H1 (cell line): Measurements from ENCODE around the gene GIT1. TPM values are rescaled to one million over a fixed set of nuclear protein-coding genes. Genes with fewer than 3 reads are reported as not detected.

Experiments used
- CTCF ChIA-PET: fragments of 300-600 bp; sonication (Branson Sonifier 250); formaldehyde crosslinking; loops from one replicate; lab custom pipeline; 2021; ENCODE audit not compliant: partially characterized antibody; lab: Charles Lee
- POLR2A ChIA-PET: fragments of 300-600 bp; sonication (Branson Sonifier 250); formaldehyde crosslinking; loops from one replicate; lab custom pipeline; 2021; ENCODE audit warnings: inconsistent platforms; ENCODE audit not compliant: partially characterized antibody; lab: Charles Lee
- DNase-seq, 2 experiments: peaks; one replicate each; pipeline versions ENCODE4 v3.0.0 to v3.0.0-alpha.2; 2010 to 2022; ENCODE audit warnings: low spot score in 2 of 2, low read depth in 1 of 2, mixed read lengths in 1 of 2
- FAIRE-seq: peaks from 2 replicates; lab custom pipeline; 2011; peaks lifted over from hg19 to GRCh38; lab: Jason Lieb, UNC
- H2AFZ ChIP-seq: 2 replicates; pipeline ENCODE4 v1.8.1; 2012; ENCODE audit warnings: low read length, inconsistent platforms
- H2AK5ac ChIP-seq: 2 replicates; pipeline ENCODE4 v1.6.1; 2013; ENCODE audit warnings: low read depth, low read length
- H2BK120ac ChIP-seq: replicated peaks from 2 replicates; pipeline ENCODE3; 2013; ENCODE audit warnings: low read depth, low read length, inconsistent platforms
- H2BK12ac ChIP-seq: 2 replicates; pipeline ENCODE4 v1.6.1; 2013; ENCODE audit warnings: low read depth, low read length
- H2BK15ac ChIP-seq: 2 replicates; pipeline ENCODE4 v1.6.1; 2013; ENCODE audit warnings: low read length
- H2BK20ac ChIP-seq: 2 replicates; pipeline ENCODE4 v1.6.1; 2013; ENCODE audit warnings: low read length
- H2BK5ac ChIP-seq: 2 replicates; pipeline ENCODE4 v1.6.1; 2013; ENCODE audit warnings: low read depth, low read length
- H3K14ac ChIP-seq: 2 replicates; pipeline ENCODE4 v1.6.1; 2013; ENCODE audit warnings: inconsistent platforms; ENCODE audit not compliant: insufficient read length
- H3K18ac ChIP-seq: 2 replicates; pipeline ENCODE4 v1.6.1; 2013; ENCODE audit warnings: low read length; ENCODE audit errors: extremely low read depth
- H3K23ac ChIP-seq: 2 replicates; pipeline ENCODE4 v1.6.1; 2013; ENCODE audit warnings: inconsistent platforms; ENCODE audit not compliant: insufficient read length
- H3K23me2 ChIP-seq: 2 replicates; pipeline ENCODE4 v1.6.1; 2013; ENCODE audit warnings: low read depth, low read length
- H3K27ac ChIP-seq: 2 replicates; pipeline ENCODE4 v1.6.1; 2011; ENCODE audit warnings: low read depth, low read length, inconsistent platforms
- H3K27me3 ChIP-seq, 4 experiments: replicated peaks in 1 of 4; 1 replicate in 1 of 4; 2 replicates in 3 of 4; pipeline versions ENCODE4 v1.6.1 to v1.8.1; 2011 to 2013; ENCODE audit warnings: low read length in 3 of 4, mild to moderate bottlenecking in 3 of 4, inconsistent platforms in 2 of 4, mixed read lengths in 2 of 4, moderate library complexity in 1 of 4; ENCODE audit not compliant: control insufficient read depth in 3 of 4, insufficient read depth in 3 of 4; ENCODE audit errors: extremely low read depth in 1 of 4
- H3K36me3 ChIP-seq, 4 experiments: 2 replicates each; pipeline versions ENCODE4 v1.6.1 to v1.8.1; 2011 to 2013; ENCODE audit warnings: mild to moderate bottlenecking in 4 of 4, low read length in 3 of 4, moderate library complexity in 2 of 4, control low read depth in 1 of 4, inconsistent platforms in 1 of 4; ENCODE audit not compliant: insufficient read depth in 4 of 4, control insufficient read depth in 2 of 4
- H3K4ac ChIP-seq: replicated peaks from 2 replicates; pipeline ENCODE3; 2013; ENCODE audit warnings: low read length, low read depth, mixed read lengths, inconsistent platforms; ENCODE audit not compliant: insufficient read length
- H3K4me1 ChIP-seq, 4 experiments: replicated peaks in 1 of 4; 1 replicate in 1 of 4; 2 replicates in 3 of 4; pipeline versions ENCODE4 v1.6.1 to v1.8.1; 2011 to 2013; ENCODE audit warnings: low read length in 3 of 4, inconsistent platforms in 2 of 4, mixed read lengths in 1 of 4; ENCODE audit not compliant: insufficient read depth in 4 of 4, control insufficient read depth in 3 of 4
- H3K4me2 ChIP-seq, 2 experiments: 2 replicates each; pipeline versions ENCODE4 v1.6.1 to v1.8.1; 2011 to 2013; ENCODE audit warnings: low read depth in 2 of 2, low read length in 2 of 2, control low read depth in 1 of 2, inconsistent platforms in 1 of 2, mild to moderate bottlenecking in 1 of 2; ENCODE audit not compliant: insufficient read depth in 1 of 2
- H3K4me3 ChIP-seq, 4 experiments: fragments of 200-600, 300-600 bp in 1 of 4; sonication (generic), shearing (Covaris generic), sonication (Bioruptor Twin) in 1 of 4; 2 replicates each; pipeline versions ENCODE4 v1.5.1 to v1.8.1; 2011 to 2016; ENCODE audit warnings: low read length in 4 of 4, low read depth in 3 of 4, control low read depth in 2 of 4, inconsistent platforms in 2 of 4, mild to moderate bottlenecking in 2 of 4, mixed read lengths in 1 of 4, moderate library complexity in 1 of 4; ENCODE audit not compliant: insufficient read depth in 2 of 4; ENCODE audit errors: extremely low read depth in 1 of 4
- H3K56ac ChIP-seq: replicated peaks from 2 replicates; pipeline ENCODE3; 2013; ENCODE audit warnings: low read depth, mild to moderate bottlenecking, mixed read lengths, low read length, inconsistent platforms; ENCODE audit not compliant: insufficient read length
- H3K79me1 ChIP-seq: 2 replicates; pipeline ENCODE4 v1.6.1; 2013; ENCODE audit warnings: low read depth, low read length, control low read depth
- H3K79me2 ChIP-seq, 2 experiments: 2 replicates each; pipeline versions ENCODE4 v1.6.1 to v1.8.1; 2012 to 2013; ENCODE audit warnings: low read length in 2 of 2, mild to moderate bottlenecking in 2 of 2, inconsistent platforms in 1 of 2; ENCODE audit not compliant: insufficient read depth in 2 of 2, control insufficient read depth in 1 of 2
- H3K9ac ChIP-seq, 4 experiments: replicated peaks in 1 of 4; 1 replicate in 1 of 4; 2 replicates in 3 of 4; pipeline versions ENCODE4 v1.6.1 to v1.8.1; 2011 to 2013; ENCODE audit warnings: low read depth in 3 of 4, low read length in 3 of 4, control low read depth in 2 of 4, mild to moderate bottlenecking in 2 of 4, moderate library complexity in 2 of 4, inconsistent platforms in 1 of 4; ENCODE audit errors: extremely low read depth in 1 of 4
- H3K9me3 ChIP-seq, 2 experiments: 2 replicates each; pipeline versions ENCODE4 v1.6.1 to v1.8.1; 2012 to 2013; ENCODE audit warnings: mild to moderate bottlenecking in 2 of 2, moderate library complexity in 2 of 2, control low read depth in 1 of 2, inconsistent platforms in 1 of 2, low read depth in 1 of 2, low read length in 1 of 2, mixed read lengths in 1 of 2; ENCODE audit not compliant: insufficient read depth in 2 of 2
- H4K20me1 ChIP-seq, 2 experiments: replicated peaks in 1 of 2; 2 replicates each; pipeline versions ENCODE3 to v1.8.1; 2011 to 2013; ENCODE audit warnings: inconsistent platforms in 2 of 2, low read length in 2 of 2, mild to moderate bottlenecking in 1 of 2; ENCODE audit not compliant: insufficient read depth in 2 of 2, control insufficient read depth in 1 of 2
- H4K5ac ChIP-seq: 2 replicates; pipeline ENCODE4 v1.6.1; 2013; ENCODE audit warnings: low read length, low read depth, mixed read lengths, inconsistent platforms; ENCODE audit not compliant: insufficient read length
- H4K8ac ChIP-seq: 2 replicates; pipeline ENCODE4 v1.8.0; 2013; ENCODE audit warnings: mild to moderate bottlenecking, moderate library complexity, low read length, inconsistent platforms; ENCODE audit not compliant: insufficient read depth; ENCODE audit errors: extremely low read depth
- H4K91ac ChIP-seq: replicated peaks from 2 replicates; pipeline ENCODE3; 2013; ENCODE audit warnings: low read length, mixed read lengths, inconsistent platforms; ENCODE audit not compliant: insufficient read length
- EP300 ChIP-seq, 2 experiments: IDR thresholded peaks; 1 replicate in 1 of 2; 2 replicates in 1 of 2; pipeline ENCODE4 v1.6.1; 2011 to 2012; ENCODE audit warnings: low read depth in 2 of 2, low read length in 2 of 2, mild to moderate bottlenecking in 2 of 2, borderline replicate concordance in 1 of 2, inconsistent platforms in 1 of 2, moderate library complexity in 1 of 2
- FOSL1 ChIP-seq: IDR thresholded peaks from 2 replicates; pipeline ENCODE4 v1.6.1; 2011; ENCODE audit warnings: mild to moderate bottlenecking, low read depth, low read length, moderate library complexity; ENCODE audit not compliant: insufficient read depth
- GABPA ChIP-seq: IDR thresholded peaks from 2 replicates; pipeline ENCODE4 v1.6.1; 2011; ENCODE audit warnings: mild to moderate bottlenecking, low read length, moderate library complexity, borderline replicate concordance; ENCODE audit not compliant: insufficient read depth
- KDM1A ChIP-seq: fragments of 200-600, 300-600 bp; sonication (generic); IDR thresholded peaks from 2 replicates; pipeline ENCODE4 v1.7.1; 2016; ENCODE audit warnings: mild to moderate bottlenecking, low read length, borderline replicate concordance
- POLR2AphosphoS5 ChIP-seq: IDR thresholded peaks from 2 replicates; pipeline ENCODE4 v1.6.1; 2011; ENCODE audit warnings: low read depth, low read length
- RXRA ChIP-seq: IDR thresholded peaks from 2 replicates; pipeline ENCODE4 v1.6.1; 2011; ENCODE audit warnings: low read depth, mild to moderate bottlenecking, low read length, moderate library complexity; ENCODE audit not compliant: insufficient read depth
- SIRT6 ChIP-seq: IDR thresholded peaks from one replicate; pipeline ENCODE4 v1.7.1; 2012; ENCODE audit warnings: low read length, inconsistent platforms
- WGBS, 2 experiments: shearing (Covaris generic) in 1 of 2; methylation state at CpG; one replicate each; pipeline versions ENCODE4 v1.1.6 to v1.1.7; 2013 to 2015; ENCODE audit warnings: low lambda C conversion rate in 2 of 2, mixed read lengths in 2 of 2, inconsistent platforms in 1 of 2, low coverage in 1 of 2, missing lambda C conversion rate in 1 of 2; ENCODE audit not compliant: insufficient replicate concordance in 2 of 2, insufficient coverage in 1 of 2, insufficient read length in 1 of 2; ENCODE audit errors: extremely low coverage in 1 of 2, missing lambda C conversion rate in 1 of 2; 5-methylcytosine and 5-hydroxymethylcytosine counted together
- polyA plus RNA-seq, 7 experiments: library from polyadenylated mRNA; depleted of rRNA in 3 of 7; stranded (reverse) in 5 of 7; unstranded in 2 of 7; fragments of >200 nt in 5 of 7; fragments of 200-250 nt in 2 of 7; gene quantifications; 1 replicate in 5 of 7; 2 replicates in 1 of 7; 4 replicates in 1 of 7; pipeline versions ENCODE4 v1.2.1 to v1.2.3, GENCODE V29; 2011 to 2013; ENCODE audit warnings: missing spikeins in 2 of 7, mixed read lengths in 2 of 7
- total RNA-seq: library from RNA; stranded (reverse); fragmentation: NEBNext Ultra II Directional; extraction: Animal tissue kit (Norgen Biotek cat#: 25700); gene quantifications from 2 replicates; pipeline ENCODE4 v1.2.1, GENCODE V29; 2021

The GIT1 gene
- total and polyA plus RNA-seq, 2 of the 8 experiments (the other 6 are each of a cell fraction or from before 2014, with no cell fraction given) = 62.4 to 63.0 TPM

- no peaks in the 10 kb centered on the region for H3K79me1 ChIP-seq
- no peak overlapping the region for H3K4me2 ChIP-seq
- FAIRE-seq (no peak), DNase-seq (no peak)
- H2BK12ac ChIP-seq = no peak overlapping the region
- H3K9me3 ChIP-seq = no peaks in the 10 kb centered on the region
- H3K4me1 ChIP-seq = peaks cover 5 to 14% (median 12%) of the 10 kb centered on the region in 4 experiments; a peak in 6 of 7 replicates
- no peak overlapping the region for H2BK20ac ChIP-seq
- no peak overlapping the region for H3K9ac ChIP-seq
- H3K56ac ChIP-seq = no peak overlapping the region
- 85% methylated on average over 4 of the region's 4 CpGs; no CpG with 5 or more reads in 1 of the 2 experiments for WGBS, 2 experiments
- peak overlapping the region; percentile 95; the same call in 1 of the 2 replicates for H2BK15ac ChIP-seq
- no peak overlapping the region for H2BK120ac ChIP-seq
- TF ChIP-seq GABPA (no peak), RXRA (no peak), POLR2AphosphoS5 (no peak), SIRT6 (no peak), EP300 (IDR thresholded peaks at IDR 0.05; ENCODE audit: borderline replicate concordance in 1 of 2, low read depth in 2 of 2, low read length in 2 of 2) (no peak), FOSL1 (no peak), KDM1A (no peak)
- peak overlapping the region; percentile 41; the same call in 1 of the 2 replicates for H2AFZ ChIP-seq
- H3K79me2 ChIP-seq = no peaks in the 10 kb centered on the region
- no peak overlapping the region for H4K5ac ChIP-seq
- H3K4me3 ChIP-seq = no peak overlapping the region
- POLR2A ChIA-PET = interaction anchor here (0.9 to 1.1 kb wide), 2 partner anchors 9 to 33 kb away, joined by 4 to 5 read pairs; no protein-coding TSS in a partner anchor
- no peaks in the 10 kb centered on the region for H3K36me3 ChIP-seq
- no peak overlapping the region for H3K4ac ChIP-seq
- CTCF ChIA-PET = interaction anchor here (0.5 to 13.1 kb wide), 16 partner anchors 8 to 578 kb away, joined by 3 to 193 read pairs (median 4); no protein-coding TSS in a partner anchor
- H4K20me1 ChIP-seq = peaks cover 0 to 3% of the 10 kb centered on the region in 2 experiments
- no peak overlapping the region for H4K91ac ChIP-seq
- peaks cover 11% of the 10 kb centered on the region; the same call in 1 of the 2 replicates for H3K23me2 ChIP-seq
- H3K23ac ChIP-seq = no peak overlapping the region
- no peak overlapping the region for H2BK5ac ChIP-seq
- H3K14ac ChIP-seq = no peak overlapping the region
- H2AK5ac ChIP-seq = peak overlapping the region; percentile 88; the same call in 1 of the 2 replicates
- no peak overlapping the region for H3K18ac ChIP-seq
- no peak overlapping the region for H4K8ac ChIP-seq
- H3K27ac ChIP-seq = no peak overlapping the region
- H3K27me3 ChIP-seq = peaks cover 5 to 25% (median 19%) of the 10 kb centered on the region in 4 experiments; a peak in 6 of 7 replicates
Measured at GRCh38 chr17:29624586-29624985, 35.1 kb upstream of the GIT1 start.
